Neural cell (in vitro differentiated cells): ENCODE measurements around the gene NTHL1.

Experiments used
- CTCF ChIP-seq: fragments of 450-650 bp; IDR thresholded peaks from 2 replicates; pipeline ENCODE4 v1.5.1; 2014; ENCODE audit warnings: antibody characterized with exemption, mild to moderate bottlenecking, moderate library complexity; ENCODE audit not compliant: poor library complexity, severe bottlenecking
- EP300 ChIP-seq: fragments of 450-650 bp; conservative IDR thresholded peaks from 2 replicates; pipeline ENCODE4 v1.6.1; 2014; ENCODE audit warnings: antibody characterized with exemption, mild to moderate bottlenecking, moderate library complexity; ENCODE audit not compliant: poor library complexity, severe bottlenecking
- EZH2 ChIP-seq: fragments of 200-600, 300-800 bp; shearing (Covaris generic), sonication (generic); IDR thresholded peaks from 2 replicates; pipeline ENCODE4 v1.6.1; 2014; ENCODE audit warnings: antibody characterized with exemption, low read length, borderline replicate concordance, mild to moderate bottlenecking; ENCODE audit not compliant: insufficient read depth, poor library complexity, severe bottlenecking
- MXI1 ChIP-seq: fragments of 450-650 bp; conservative IDR thresholded peaks from 2 replicates; pipeline ENCODE4 v1.6.1; 2014; ENCODE audit warnings: antibody characterized with exemption, mild to moderate bottlenecking; ENCODE audit not compliant: poor library complexity, severe bottlenecking
- POLR2AphosphoS5 ChIP-seq: IDR thresholded peaks from 2 replicates; pipeline ENCODE4 v1.6.1; 2012
- RAD21 ChIP-seq: fragments of 450-650 bp; conservative IDR thresholded peaks from 2 replicates; pipeline ENCODE4 v1.6.1; 2014; ENCODE audit warnings: antibody characterized with exemption, mild to moderate bottlenecking, moderate library complexity
- REST ChIP-seq: IDR thresholded peaks from 2 replicates; pipeline ENCODE4 v1.6.1; 2012; ENCODE audit warnings: borderline replicate concordance
- SMC3 ChIP-seq: fragments of 450-650 bp; conservative IDR thresholded peaks from 2 replicates; pipeline ENCODE4 v1.6.1; 2014; ENCODE audit warnings: antibody characterized with exemption, mild to moderate bottlenecking, moderate library complexity; ENCODE audit not compliant: poor library complexity
- TAF1 ChIP-seq: IDR thresholded peaks from 2 replicates; pipeline ENCODE4 v1.6.1; 2012; ENCODE audit warnings: low read depth

GRCh38 chr16:2056077-2056476 is 8.4 kb upstream of the NTHL1 start:
- no peak for TF ChIP-seq TAF1
- TF ChIP-seq CTCF: no peak
- TF ChIP-seq EP300: no peak
- no peak for TF ChIP-seq EZH2
- no peak for TF ChIP-seq POLR2AphosphoS5
- TF ChIP-seq RAD21: no peak
- TF ChIP-seq MXI1: no peak
- TF ChIP-seq SMC3: no peak
- TF ChIP-seq REST: no peak
